HCT116 (cell line): Measurements from ENCODE around the gene TBC1D26. TPM values are rescaled to one million over a fixed set of nuclear protein-coding genes. Genes with fewer than 3 reads are reported as not detected.
"Not testable (repeated sequence)": the region's sequence is repeated elsewhere in the genome, so short reads cannot be mapped to it uniquely, and the experiment has no call there.

Experiments
- ATAC-seq: fragments of 200-7000 bp; cut with Tn5 transposase; 2 replicates; pipeline ENCODE4 v1.9.1; 2020; ENCODE audit warnings: mild to moderate bottlenecking, moderate library complexity
- Bru-seq: library from RNA; stranded (reverse); fragments of 400-500 nt; gene quantifications from one replicate; lab custom pipeline; 2021; lab: Mats Ljungman, UMichigan
- BruChase-seq, 2 experiments: library from RNA; stranded (reverse); fragments of 400-500 nt; gene quantifications; one replicate each; lab custom pipeline; 2021; lab: Mats Ljungman, UMichigan
- BruUV-seq: library from RNA; stranded (reverse); fragments of 400-500 nt; replicated peaks from 2 replicates; lab custom pipeline; 2021; lab: Mats Ljungman, UMichigan
- CTCF ChIA-PET: fragments of 300-600 bp; sonication (Branson Sonifier 250); formaldehyde crosslinking; loops from one replicate; lab custom pipeline; 2021; ENCODE audit warnings: antibody characterized with exemption; lab: Charles Lee
- POLR2A ChIA-PET: fragments of 300-600, 350-600 bp; sonication (Branson Sonifier 250); formaldehyde crosslinking; loops from one replicate; lab custom pipeline; 2021; ENCODE audit warnings: antibody characterized with exemption; lab: Charles Lee
- RAD21 ChIA-PET, 2 experiments: fragments of 300-600 bp; sonication (Branson Sonifier 250); formaldehyde crosslinking; loops; one replicate each; lab custom pipeline; 2023; ENCODE audit warnings: low total read pairs in 2 of 2; ENCODE audit not compliant: uncharacterized antibody in 2 of 2, unreplicated experiment in 2 of 2, low non-redundant PET in 1 of 2; lab: Charles Lee
- DNase-seq: peaks from one replicate; pipeline ENCODE4 v3.0.0-alpha.2; 2010; ENCODE audit warnings: low read depth, low spot score
- H2AFZ ChIP-seq: fragments of 200-600 bp; shearing (Covaris generic), sonication (generic); 2 replicates; pipeline ENCODE4 v1.6.1; 2017; ENCODE audit warnings: low read depth, mixed run types, mixed read lengths, antibody characterized with exemption, low read length; ENCODE audit not compliant: poor library complexity, severe bottlenecking
- H3K27ac ChIP-seq: 2 replicates; pipeline ENCODE4 v1.5.1; 2012; ENCODE audit warnings: low read depth, low read length
- H3K27me3 ChIP-seq: fragments of 200-600 bp; sonication (generic); 2 replicates; pipeline ENCODE4 v1.6.1; 2016; ENCODE audit warnings: mixed run types, low read length, mixed read lengths; ENCODE audit not compliant: insufficient read depth
- H3K36me3 ChIP-seq, 2 experiments: fragments of 200-500 bp in 1 of 2; fragments of 200-600 bp in 1 of 2; sonication (Bioruptor generic) in 1 of 2; sonication (generic) in 1 of 2; 2 replicates each; pipeline versions ENCODE4 v1.5.1 to v1.6.1; 2014 to 2016; ENCODE audit warnings: low read length in 2 of 2, inconsistent platforms in 1 of 2, mixed read lengths in 1 of 2, mixed run types in 1 of 2; ENCODE audit not compliant: insufficient read depth in 2 of 2, control insufficient read depth in 1 of 2
- H3K4me1 ChIP-seq, 2 experiments: fragments of 200-600 bp in 1 of 2; sonication (generic) in 1 of 2; 2 replicates each; pipeline versions ENCODE4 v1.5.1 to v1.6.1; 2012 to 2017; ENCODE audit warnings: low read length in 2 of 2, inconsistent platforms in 1 of 2, mild to moderate bottlenecking in 1 of 2, mixed read lengths in 1 of 2, mixed run types in 1 of 2, moderate library complexity in 1 of 2; ENCODE audit not compliant: insufficient read depth in 2 of 2, control insufficient read depth in 1 of 2
- H3K4me2 ChIP-seq: fragments of 200-600 bp; sonication (generic); 2 replicates; pipeline ENCODE4 v1.6.1; 2017; ENCODE audit warnings: mixed run types, low read length, mixed read lengths
- H3K4me3 ChIP-seq, 2 experiments: fragments of 200-600 bp in 1 of 2; sonication (generic) in 1 of 2; replicated peaks in 1 of 2; 2 replicates each; pipeline ENCODE4 v1.5.1; 2011 to 2016; ENCODE audit warnings: low read length in 2 of 2, control low read depth in 1 of 2, low read depth in 1 of 2, mild to moderate bottlenecking in 1 of 2, mixed read lengths in 1 of 2, mixed run types in 1 of 2
- H3K79me2 ChIP-seq: fragments of 200-600 bp; sonication (generic); 2 replicates; pipeline ENCODE4 v1.6.1; 2017; ENCODE audit warnings: mild to moderate bottlenecking, mixed run types, low read length, moderate library complexity, mixed read lengths; ENCODE audit not compliant: insufficient read depth
- H3K9ac ChIP-seq: fragments of 200-600 bp; sonication (generic); 2 replicates; pipeline ENCODE4 v1.6.1; 2016; ENCODE audit warnings: low read length, mixed read lengths
- H3K9me2 ChIP-seq: fragments of 200-600 bp; sonication (generic), shearing (Covaris generic); 2 replicates; pipeline ENCODE4 v1.6.1; 2017; ENCODE audit warnings: mixed run types, mild to moderate bottlenecking, moderate library complexity; ENCODE audit not compliant: insufficient read depth
- H3K9me3 ChIP-seq, 2 experiments: fragments of 200-500 bp in 1 of 2; fragments of 200-600 bp in 1 of 2; sonication (Bioruptor generic) in 1 of 2; sonication (generic) in 1 of 2; 2 replicates each; pipeline ENCODE4 v1.6.1; 2014 to 2017; ENCODE audit warnings: low read length in 2 of 2, mixed read lengths in 2 of 2, inconsistent platforms in 1 of 2, low read depth in 1 of 2, mild to moderate bottlenecking in 1 of 2, mixed run types in 1 of 2, moderate library complexity in 1 of 2; ENCODE audit not compliant: control insufficient read depth in 1 of 2, insufficient read depth in 1 of 2
- H4K20me1 ChIP-seq: fragments of 200-600 bp; sonication (generic), shearing (Covaris generic); 2 replicates; pipeline ENCODE4 v1.6.1; 2017; ENCODE audit warnings: mixed run types, mild to moderate bottlenecking, moderate library complexity; ENCODE audit not compliant: insufficient read depth
- intact Hi-C: fragments of 100-400 bp; cut with micrococcal nuclease; formaldehyde crosslinking; loops from 2 replicates; pipeline ENCODE4 v1.10.0; 2022
- long read RNA-seq: library from polyadenylated mRNA; unstranded; transcript quantifications from one replicate; pipeline ENCODE4 v2.0.0, GENCODE V29; 2021; ENCODE audit not compliant: unreplicated experiment
- polyA plus RNA-seq: library from polyadenylated mRNA; unstranded; fragments of >200 nt; gene quantifications from 2 replicates; pipeline ENCODE4 v1.2.1, GENCODE V29; 2012; ENCODE audit warnings: missing spikeins
- total RNA-seq: library from RNA; stranded (reverse); gene quantifications from one replicate; pipeline ENCODE4 v1.2.1, GENCODE V29; 2021; ENCODE audit not compliant: unreplicated experiment

TBC1D26 gene
- total RNA-seq (1.1 TPM), Bru-seq, nascent RNA (percentile 18 among the genes with signal in this experiment), BruChase-seq, experiment 1, labeled RNA remaining after a 6-hour chase (percentile 38 among the genes with signal in this experiment), BruChase-seq, experiment 2, labeled RNA remaining after a 2-hour chase (percentile 31 among the genes with signal in this experiment)
- polyA plus RNA-seq: 0.98 and 1.1 TPM in 2 replicates
- long read RNA-seq, partial matches to known transcripts: 1 of 3 reads
- long read RNA-seq, other reads (novel, unspliced or antisense): 2 of 3 reads

DNA sequence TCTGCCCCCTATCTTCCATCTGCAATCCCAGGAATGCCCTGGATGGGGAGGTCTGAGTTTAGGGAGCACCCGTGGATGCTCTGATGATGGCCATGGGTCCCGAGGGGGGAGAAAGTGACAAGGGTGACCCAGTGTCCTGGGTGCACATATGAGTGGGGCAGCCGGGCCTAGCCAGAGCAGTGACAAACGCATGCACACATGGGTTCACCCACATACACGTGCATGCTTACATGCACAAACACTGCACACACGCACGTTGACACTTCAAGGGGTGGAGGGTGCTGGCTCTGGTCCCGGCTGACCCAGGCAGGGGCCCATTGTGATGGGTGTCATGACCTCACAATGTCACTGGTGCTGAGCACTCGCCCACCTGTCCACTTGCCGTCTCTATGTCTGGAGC, at the start of gene TBC1D26:
Gene TBC1D26, plus strand, starts transcription at position 384 of the 400 bp plus-strand sequence. CDS start 3,066 bp downstream, outside the sequence.
- ATAC-seq, CTCF ChIA-PET, BruUV-seq: not testable (repeated sequence)

DNA sequence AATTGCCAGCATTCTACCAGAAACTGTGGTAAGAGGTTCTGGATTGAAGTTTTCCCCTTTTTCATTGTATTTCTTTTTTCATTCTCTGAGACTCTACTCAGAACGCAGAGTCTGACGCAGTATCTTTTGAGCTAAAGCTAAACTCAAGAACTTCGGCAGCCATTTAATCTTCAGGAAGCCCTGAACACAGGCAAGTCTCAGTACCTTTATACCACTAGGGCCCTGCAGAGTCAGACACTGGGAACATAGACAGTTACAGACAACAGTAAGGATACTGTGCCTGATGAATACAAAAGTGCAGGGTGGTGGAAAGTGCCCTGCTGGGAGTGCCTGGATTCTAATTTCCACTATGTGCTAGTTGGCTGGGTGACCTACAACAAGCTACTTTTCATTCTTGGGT, 48.9 kb upstream of the TBC1D26 start:
- RAD21 ChIA-PET, H3K27me3 ChIP-seq, H3K36me3 ChIP-seq, H3K79me2 ChIP-seq, intact Hi-C loops, POLR2A ChIA-PET, H3K9me2 ChIP-seq, H3K27ac ChIP-seq, H4K20me1 ChIP-seq, H2AFZ ChIP-seq, H3K9me3 ChIP-seq, ATAC-seq, DNase-seq, BruUV-seq, H3K4me1 ChIP-seq, CTCF ChIA-PET: not testable (repeated sequence)
- Histone ChIP-seq H3K4me2 (peak overlapping the region; percentile 82), H3K4me3 (peak overlapping the region; percentile 60 to 75), H3K9ac (peak overlapping the region; percentile 76)

More for the DNA sequence above, at the start of gene TBC1D26:
- H3K9ac ChIP-seq, H3K4me3 ChIP-seq, H2AFZ ChIP-seq, H3K36me3 ChIP-seq, intact Hi-C loops, H3K79me2 ChIP-seq, H3K27me3 ChIP-seq, POLR2A ChIA-PET, DNase-seq, H3K9me3 ChIP-seq, H3K9me2 ChIP-seq, RAD21 ChIA-PET, H3K27ac ChIP-seq, H4K20me1 ChIP-seq: not testable (repeated sequence)
- Histone ChIP-seq H3K4me1 (peaks cover 5 to 17% of the 10 kb centered on the region in 2 experiments; a peak in 2 of 4 replicates), H3K4me2 (peak within 1 kb of the TSS; percentile 47; the same call in 1 of the 2 replicates)
